AG09309 (cell line): ENCODE results near the gene MAP2K3.
A peak's percentile ranks its signal among the peaks of the same experiment; 100 is the strongest.

Experiments
- DNase-seq: peaks from one replicate; pipeline ENCODE4 v3.0.0-alpha.2; 2010; ENCODE audit warnings: low read depth
- H3K4me3 ChIP-seq: 2 replicates; pipeline ENCODE4 v1.5.1; 2011; ENCODE audit warnings: mild to moderate bottlenecking, low read depth, low read length, moderate library complexity; ENCODE audit not compliant: control insufficient read depth
- TF ChIP-seq, protein P1 (sequence below): IDR thresholded peaks from 2 replicates; pipeline ENCODE4 v1.5.1; 2011; ENCODE audit warnings: mild to moderate bottlenecking, low read depth, low read length, inconsistent platforms; ENCODE audit not compliant: insufficient read depth, control insufficient read depth; ENCODE audit errors: missing control alignments

Gene MAP2K3

DNA sequence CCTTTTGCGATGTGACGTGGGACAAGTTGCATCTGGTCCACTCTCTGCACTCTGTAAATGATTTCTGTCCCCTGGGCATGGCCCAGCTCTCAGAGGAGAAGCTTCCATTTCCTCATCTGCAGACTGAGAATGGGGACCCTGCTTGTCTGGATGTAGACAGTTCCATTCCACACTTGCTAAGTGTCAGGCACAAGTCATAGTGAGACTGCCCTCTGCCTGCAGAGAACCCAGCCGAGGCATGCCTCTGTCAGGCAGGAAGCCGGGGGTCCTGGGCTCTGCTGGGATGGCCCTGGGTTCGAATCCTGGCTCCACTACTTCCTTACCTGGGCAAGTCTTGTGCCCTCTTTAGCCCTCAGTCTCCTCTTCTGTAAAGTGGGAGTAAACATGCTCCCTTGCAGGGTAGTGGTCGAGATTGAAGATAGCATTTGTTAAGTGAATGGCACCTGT, 4.1 kb downstream of the MAP2K3 start:
- no peak for DNase-seq
- peak overlapping the region; percentile 95; the same call in 1 of the 2 replicates for H3K4me3 ChIP-seq

GRCh38 chr17:21289175-21289901, 4.8 kb downstream of the MAP2K3 start:
- no peak for DNase-seq
- TF ChIP-seq, protein P1, sequence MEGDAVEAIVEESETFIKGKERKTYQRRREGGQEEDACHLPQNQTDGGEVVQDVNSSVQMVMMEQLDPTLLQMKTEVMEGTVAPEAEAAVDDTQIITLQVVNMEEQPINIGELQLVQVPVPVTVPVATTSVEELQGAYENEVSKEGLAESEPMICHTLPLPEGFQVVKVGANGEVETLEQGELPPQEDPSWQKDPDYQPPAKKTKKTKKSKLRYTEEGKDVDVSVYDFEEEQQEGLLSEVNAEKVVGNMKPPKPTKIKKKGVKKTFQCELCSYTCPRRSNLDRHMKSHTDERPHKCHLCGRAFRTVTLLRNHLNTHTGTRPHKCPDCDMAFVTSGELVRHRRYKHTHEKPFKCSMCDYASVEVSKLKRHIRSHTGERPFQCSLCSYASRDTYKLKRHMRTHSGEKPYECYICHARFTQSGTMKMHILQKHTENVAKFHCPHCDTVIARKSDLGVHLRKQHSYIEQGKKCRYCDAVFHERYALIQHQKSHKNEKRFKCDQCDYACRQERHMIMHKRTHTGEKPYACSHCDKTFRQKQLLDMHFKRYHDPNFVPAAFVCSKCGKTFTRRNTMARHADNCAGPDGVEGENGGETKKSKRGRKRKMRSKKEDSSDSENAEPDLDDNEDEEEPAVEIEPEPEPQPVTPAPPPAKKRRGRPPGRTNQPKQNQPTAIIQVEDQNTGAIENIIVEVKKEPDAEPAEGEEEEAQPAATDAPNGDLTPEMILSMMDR, result no peak
- no peak overlapping the region for H3K4me3 ChIP-seq

More for the DNA sequence above, 4.1 kb downstream of the MAP2K3 start:
- TF ChIP-seq, protein P1, result peak; percentile 10

DNA sequence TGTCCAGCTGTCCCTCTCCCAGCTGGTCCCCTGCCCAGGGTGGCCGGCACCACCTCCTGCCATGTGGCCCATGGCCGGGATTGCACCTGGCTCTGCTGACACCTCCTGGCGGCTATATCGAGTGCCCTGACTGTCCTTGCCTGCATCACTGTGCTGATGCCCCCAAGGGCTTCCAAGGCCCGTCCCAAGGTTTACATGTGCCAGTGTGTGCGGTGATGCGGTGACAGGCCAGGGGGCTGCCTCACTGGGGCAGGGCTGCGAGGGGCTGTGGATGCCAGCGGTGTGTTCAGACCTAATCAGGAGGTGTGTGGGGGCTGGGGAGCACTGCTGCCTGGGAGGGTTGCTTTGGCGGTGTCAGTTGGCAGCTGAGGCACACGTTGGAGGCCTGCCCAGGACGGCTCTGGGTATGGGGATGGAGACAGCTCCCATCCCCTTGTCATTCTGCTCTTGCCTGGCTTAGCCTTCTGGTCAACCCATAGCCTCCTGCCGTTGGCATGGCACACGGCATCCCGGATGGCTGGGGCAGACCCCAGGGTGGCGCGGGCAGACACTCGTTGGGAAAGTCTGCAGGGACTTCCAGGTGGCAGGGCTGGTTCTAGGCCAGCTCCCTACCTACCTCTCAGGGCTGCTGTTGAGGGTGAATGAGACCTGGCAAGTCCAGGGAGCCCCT, 5.5 kb downstream of the MAP2K3 start:
- H3K4me3 ChIP-seq, result no peak overlapping the region
- TF ChIP-seq, protein P1, result no peak
- no peak for DNase-seq

- no peak for DNase-seq
- TF ChIP-seq, protein P1, result no peak
- no peak overlapping the region for H3K4me3 ChIP-seq
Measured at GRCh38 chr17:21291357-21291756, 6.8 kb downstream of the MAP2K3 start.

DNA sequence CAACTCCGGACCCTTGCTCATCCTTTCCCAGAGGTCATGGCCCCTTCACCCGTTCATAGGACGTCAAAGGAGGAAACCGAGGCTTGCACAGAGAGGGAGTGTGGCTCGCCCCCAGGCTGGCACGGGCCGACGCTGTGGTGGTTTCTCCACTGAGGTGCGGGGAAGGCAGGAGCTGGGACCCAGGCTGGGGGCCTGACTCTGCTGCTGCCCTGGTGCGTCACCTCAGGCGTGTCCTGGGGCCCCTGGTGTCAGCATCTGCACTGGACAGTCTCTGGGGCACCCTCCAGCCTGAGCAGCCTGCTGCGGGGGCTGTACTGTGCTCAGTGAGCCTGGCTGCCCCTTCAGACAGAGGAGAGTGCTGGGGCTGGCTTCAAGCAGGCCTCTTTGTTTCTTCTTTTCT, 7.4 kb downstream of the MAP2K3 start:
- DNase-seq, result no peak
- H3K4me3 ChIP-seq, result no peak overlapping the region
- TF ChIP-seq, protein P1, result no peak

GRCh38 chr17:21292867-21293830, 8.6 kb downstream of the MAP2K3 start:
- H3K4me3 ChIP-seq, result no peak overlapping the region
- DNase-seq, result no peak
- TF ChIP-seq, protein P1, result no peak
